Right hindlimb (tissue), 1 donor: Measurements from ENCODE around the gene PEX5L.
"Not testable (repeated sequence)": the region's sequence is repeated elsewhere in the genome, so short reads cannot be mapped to it uniquely, and the experiment has no call there.

Experiments
- DNase-seq: peaks from one replicate; pipeline ENCODE4 v3.0.0-alpha.2; 2018

The PEX5L gene

GRCh38 chr3:180008318-180008717 lies 28.4 kb downstream of the PEX5L start:
- not testable (repeated sequence) for DNase-seq

GRCh38 chr3:180004542-180004941 lies 32.2 kb downstream of the PEX5L start:
- no peak for DNase-seq

- no peak for DNase-seq
These were observed 34.7 kb downstream of the PEX5L start for GRCh38 chr3:180002006-180002405.

GRCh38 chr3:180000500-180000899 lies 36.2 kb downstream of the PEX5L start:
- no peak for DNase-seq

- no peak for DNase-seq
These were observed 41.3 kb downstream of the PEX5L start for GRCh38 chr3:179995406-179995805.

- DNase-seq = no peak
These were observed 44.9 kb downstream of the PEX5L start for GRCh38 chr3:179991883-179992282.

- no peak for DNase-seq
These were observed 45.6 kb downstream of the PEX5L start for GRCh38 chr3:179991104-179991503.

- DNase-seq = no peak
These were observed 55.1 kb downstream of the PEX5L start for GRCh38 chr3:179981646-179982045.

GRCh38 chr3:179977356-179977755 lies 59.4 kb downstream of the PEX5L start:
- no peak for DNase-seq

GRCh38 chr3:179973931-179974361 lies 62.8 kb downstream of the PEX5L start:
- DNase-seq = no peak

- DNase-seq = no peak
These were observed 63.8 kb downstream of the PEX5L start for GRCh38 chr3:179972881-179973423.

GRCh38 chr3:179971280-179971679 lies 65.5 kb downstream of the PEX5L start:
- DNase-seq = no peak

- no peak for DNase-seq
These were observed 66.0 kb downstream of the PEX5L start for GRCh38 chr3:179970746-179971145.

- DNase-seq = no peak
These were observed 67.2 kb downstream of the PEX5L start for GRCh38 chr3:179969525-179969924.

- no peak for DNase-seq
These were observed 69.1 kb downstream of the PEX5L start for GRCh38 chr3:179967622-179968021.

GRCh38 chr3:179964890-179965289 lies 71.8 kb downstream of the PEX5L start:
- no peak for DNase-seq

- DNase-seq = no peak
These were observed 73.9 kb downstream of the PEX5L start for GRCh38 chr3:179962629-179963387.

- DNase-seq = no peak
These were observed 75.0 kb downstream of the PEX5L start for GRCh38 chr3:179961703-179962078.

GRCh38 chr3:179961071-179961702 lies 75.5 kb downstream of the PEX5L start:
- no peak for DNase-seq

- no peak for DNase-seq
These were observed 78.0 kb downstream of the PEX5L start for GRCh38 chr3:179958759-179959158.

GRCh38 chr3:179958143-179958542 lies 78.6 kb downstream of the PEX5L start:
- DNase-seq = no peak

- DNase-seq = no peak
These were observed 79.4 kb downstream of the PEX5L start for GRCh38 chr3:179957264-179957845.

GRCh38 chr3:179956416-179956830 lies 80.3 kb downstream of the PEX5L start:
- DNase-seq = no peak

GRCh38 chr3:179955809-179956208 lies 80.9 kb downstream of the PEX5L start:
- DNase-seq = no peak
